HPDE6-E6E7 (cell line): ENCODE data around the gene PDXK.
"Not testable (repeated sequence)": the region's sequence is repeated elsewhere in the genome, so short reads cannot be mapped to it uniquely, and the experiment has no call there.

Experiments used
- DNase-seq: peaks from one replicate; pipeline ENCODE4 v3.0.0; 2011; ENCODE audit warnings: missing footprints; ENCODE audit errors: extremely low spot score

The PDXK gene

DNA sequence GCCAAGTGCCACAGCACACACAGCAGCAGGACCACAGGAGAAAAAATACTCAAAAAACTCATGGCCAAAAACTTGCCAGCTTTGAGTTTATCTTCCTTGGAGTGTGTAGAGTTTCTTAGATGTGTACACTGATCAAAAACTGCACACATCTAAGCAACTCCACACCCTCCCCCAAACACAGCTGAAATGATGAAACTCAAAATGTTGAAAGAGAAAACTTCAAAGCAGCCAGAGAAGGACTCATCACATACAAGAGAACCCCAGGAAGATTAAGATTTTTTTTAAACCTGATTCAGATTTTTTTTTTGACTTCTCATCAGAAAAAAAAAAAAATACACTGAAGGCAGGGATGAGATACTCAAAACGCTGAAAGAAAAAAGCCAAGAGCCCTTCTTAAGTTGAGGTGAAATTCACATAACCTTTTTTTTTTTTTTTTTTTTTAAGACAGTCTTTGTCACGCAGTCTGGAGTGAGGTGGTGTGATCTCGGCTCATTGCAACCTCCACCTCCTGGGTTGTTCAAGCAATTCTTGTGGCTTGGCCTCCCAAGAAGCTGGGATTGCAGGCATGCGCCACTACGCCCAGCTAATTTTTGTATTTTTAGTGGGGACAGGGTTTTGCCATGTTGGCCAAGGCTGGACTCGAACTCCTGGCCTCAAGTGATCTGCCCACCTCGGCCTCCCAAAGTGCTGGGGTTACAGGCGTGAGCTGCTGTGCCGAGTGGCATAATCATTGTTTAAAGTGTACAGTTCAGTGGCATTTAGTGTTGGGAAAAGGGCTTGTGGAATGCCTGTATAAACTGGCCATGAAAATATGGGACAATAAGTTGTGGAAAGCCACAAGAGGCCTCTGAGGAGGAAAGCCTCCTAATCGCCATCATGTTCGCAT lies 20.9 kb upstream of the PDXK start:
- DNase-seq = no peak

DNA sequence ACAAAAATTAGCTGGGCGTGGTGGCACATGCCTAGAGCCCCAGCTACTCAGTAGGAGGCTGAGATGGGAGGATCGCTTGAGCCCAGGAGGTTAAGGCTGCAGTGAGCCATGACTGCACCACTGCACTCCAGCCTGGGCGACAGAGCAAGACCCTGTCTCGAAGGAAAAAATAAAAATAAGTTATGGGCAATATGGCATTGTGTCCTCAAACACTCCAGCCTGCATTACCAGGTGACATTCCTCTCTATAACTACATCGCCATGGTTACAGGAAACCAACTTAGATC lies 19.5 kb upstream of the PDXK start:
- not testable (repeated sequence) for DNase-seq

DNA sequence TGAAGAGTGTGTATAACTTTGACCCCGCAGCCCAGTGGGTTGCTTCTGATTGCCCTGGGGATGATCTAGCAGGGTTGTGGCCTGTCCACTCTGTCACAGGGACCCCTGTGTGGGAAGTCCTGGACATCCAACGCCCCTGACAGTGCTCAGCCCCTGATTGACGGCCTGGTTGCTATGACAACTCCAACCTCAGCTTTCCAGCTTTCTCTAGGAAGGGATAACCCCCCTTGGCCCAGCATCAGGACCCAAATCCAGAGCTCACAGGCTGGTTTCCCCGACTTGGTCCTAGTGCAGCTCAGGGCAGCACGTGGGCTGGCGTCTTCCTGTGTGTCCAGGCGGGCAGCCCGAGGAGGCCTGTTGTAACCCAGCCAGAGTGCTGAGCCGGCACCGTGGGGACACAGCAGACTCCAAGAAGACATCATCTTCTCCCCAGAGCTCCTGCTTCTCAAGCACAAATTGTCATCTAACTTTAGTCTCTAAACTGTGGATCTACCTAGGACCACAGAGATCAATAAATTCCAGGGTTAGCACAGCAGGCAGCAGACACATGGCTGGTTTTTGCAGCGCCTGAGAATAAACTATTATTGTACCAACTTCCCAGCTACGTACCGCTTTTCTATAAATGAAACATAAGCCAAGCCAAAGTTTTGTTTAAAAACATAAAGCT lies 18.9 kb upstream of the PDXK start:
- DNase-seq = no peak

DNA sequence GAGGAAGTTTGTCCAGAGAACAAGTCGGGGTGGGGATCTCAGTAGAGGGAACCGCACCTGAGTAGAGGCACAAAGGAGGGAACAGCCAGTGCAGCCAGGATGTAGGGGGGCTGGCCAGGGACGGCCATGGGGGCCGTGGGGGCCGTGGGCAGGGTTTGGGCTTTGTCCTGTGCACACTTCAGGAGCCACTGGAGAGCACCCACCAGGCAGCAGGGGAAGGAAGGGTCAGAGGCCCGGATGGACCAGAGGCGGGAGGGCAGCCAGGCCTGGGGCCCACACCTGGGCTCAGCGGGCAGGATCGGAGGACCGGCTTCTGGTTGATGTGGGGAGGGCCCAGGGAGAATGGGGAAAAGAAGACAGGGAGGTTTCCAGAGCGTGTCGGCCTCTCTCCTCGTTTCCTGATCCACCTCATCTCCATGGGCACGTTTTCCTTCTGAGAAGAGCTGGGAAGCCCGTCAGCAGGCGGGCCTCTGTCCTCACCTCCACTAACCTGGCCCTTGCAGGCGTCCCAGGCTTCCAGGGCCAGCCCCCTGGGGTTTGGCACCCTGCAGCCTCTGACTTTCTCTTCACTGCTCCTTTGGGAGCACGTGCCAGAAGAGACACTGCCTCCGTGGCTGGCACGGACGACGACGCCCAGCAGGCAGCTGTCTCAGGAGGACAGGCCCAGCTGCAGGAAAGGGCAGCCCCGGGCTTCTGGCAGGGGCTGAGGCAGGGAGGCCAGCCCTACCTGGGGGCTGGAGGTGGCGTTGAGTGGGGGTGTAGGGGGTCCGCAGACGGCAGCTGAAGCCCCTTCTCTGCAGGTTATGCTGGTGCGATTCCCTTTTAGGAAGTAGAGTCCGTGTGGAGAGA lies 16.8 kb upstream of the PDXK start:
- DNase-seq = no peak

DNA sequence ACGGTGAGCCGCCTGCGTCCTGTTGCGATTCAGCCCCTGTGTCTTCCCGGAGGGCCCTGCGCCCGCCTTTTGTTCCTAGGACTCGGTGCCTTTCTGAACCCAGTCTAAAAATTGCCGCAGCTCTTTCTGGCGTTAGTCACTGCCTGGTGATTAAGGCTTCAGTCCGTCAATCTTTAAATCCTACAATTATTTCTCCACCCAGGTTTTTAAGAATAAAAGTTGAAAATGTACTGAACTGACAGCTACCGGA lies 16.2 kb upstream of the PDXK start:
- DNase-seq = peak; percentile 33

DNA sequence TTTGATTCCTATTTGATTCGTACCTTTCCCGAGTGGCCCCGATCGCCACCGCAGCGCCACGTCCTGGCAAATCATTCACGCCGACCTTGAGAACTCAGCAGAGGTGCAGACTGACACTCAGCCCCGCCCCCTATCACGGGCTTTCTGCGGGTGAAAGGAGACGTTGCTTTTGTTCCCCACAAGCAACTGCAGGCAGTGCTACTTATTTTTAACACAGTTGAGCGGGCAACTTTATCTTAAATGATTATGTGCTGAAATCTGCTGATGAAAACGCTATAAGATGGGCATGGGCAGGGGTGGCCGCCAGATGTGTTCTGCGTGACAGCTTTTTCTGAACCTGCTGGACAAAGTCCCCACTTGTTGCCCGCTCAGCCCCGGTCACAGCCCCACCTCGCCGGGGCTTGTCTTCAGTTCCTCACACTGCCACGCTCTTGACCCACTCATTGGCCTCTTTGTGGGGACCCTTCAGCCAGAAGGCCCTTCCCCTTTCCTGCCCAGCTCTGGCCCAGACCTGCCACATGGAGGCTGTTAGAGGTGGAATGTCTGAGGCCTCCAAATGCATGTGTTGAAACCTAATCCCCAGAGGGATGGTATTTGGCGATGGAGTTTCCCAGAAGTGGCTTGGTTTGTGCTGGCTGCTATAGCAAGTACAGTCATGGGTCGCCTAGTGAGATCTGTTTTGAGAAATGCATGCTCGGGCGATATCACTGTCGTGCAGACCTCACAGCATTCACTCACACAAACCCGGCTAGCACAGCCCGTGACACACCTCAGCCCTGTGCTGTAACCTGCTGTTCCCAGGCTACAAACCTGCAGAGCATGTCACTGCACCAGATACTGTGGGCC lies 15.7 kb upstream of the PDXK start:
- no peak for DNase-seq

DNA sequence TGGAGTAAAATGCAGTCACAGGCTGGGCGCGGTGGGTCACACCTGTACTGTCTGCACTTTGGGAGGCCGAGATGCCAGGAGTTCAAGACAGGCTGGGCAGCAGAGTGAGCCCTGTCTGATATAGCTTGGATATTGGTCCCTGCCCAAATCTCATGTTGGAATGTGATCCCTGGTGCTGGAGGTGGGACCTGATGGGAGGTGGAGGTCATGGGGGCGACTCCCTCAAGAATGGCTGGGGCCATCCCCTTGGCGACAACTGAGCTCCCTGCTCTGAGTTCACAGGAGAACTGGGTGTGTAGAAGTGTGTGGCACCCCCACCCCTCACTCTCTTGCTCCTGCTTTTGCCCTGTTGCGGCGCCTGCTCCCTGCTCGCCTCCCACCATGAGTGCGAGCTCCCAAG lies 11.5 kb upstream of the PDXK start:
- DNase-seq = no peak

DNA sequence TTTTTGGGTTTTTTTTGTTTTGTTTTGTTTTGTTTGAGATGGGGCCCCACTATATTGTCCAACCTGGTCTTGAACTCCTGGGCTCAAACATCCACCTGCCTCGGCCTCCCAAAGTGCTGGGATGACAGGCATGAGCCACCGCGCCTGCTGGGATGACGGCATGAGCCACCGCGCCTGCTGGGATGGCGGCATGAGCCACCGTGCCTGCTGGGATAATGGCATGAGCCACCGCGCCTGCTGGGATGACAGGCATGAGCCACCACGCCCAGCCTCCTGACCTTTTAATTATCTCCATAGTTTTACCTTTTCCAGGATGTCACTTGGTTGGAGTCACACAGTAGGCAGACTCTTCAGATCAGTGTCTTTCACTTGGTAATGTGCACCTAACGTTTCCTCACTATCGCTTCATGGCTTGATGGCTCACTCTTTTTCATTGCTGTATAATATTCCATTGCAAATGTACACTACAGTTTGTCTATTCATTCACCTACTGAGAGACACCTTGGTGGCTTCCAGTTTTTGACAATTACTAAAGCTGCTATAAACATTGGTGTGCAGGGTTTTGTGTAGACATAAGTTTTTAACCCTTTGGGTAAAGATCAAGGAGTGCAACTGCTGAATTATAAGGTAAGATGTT lies 10.1 kb upstream of the PDXK start:
- no peak for DNase-seq

DNA sequence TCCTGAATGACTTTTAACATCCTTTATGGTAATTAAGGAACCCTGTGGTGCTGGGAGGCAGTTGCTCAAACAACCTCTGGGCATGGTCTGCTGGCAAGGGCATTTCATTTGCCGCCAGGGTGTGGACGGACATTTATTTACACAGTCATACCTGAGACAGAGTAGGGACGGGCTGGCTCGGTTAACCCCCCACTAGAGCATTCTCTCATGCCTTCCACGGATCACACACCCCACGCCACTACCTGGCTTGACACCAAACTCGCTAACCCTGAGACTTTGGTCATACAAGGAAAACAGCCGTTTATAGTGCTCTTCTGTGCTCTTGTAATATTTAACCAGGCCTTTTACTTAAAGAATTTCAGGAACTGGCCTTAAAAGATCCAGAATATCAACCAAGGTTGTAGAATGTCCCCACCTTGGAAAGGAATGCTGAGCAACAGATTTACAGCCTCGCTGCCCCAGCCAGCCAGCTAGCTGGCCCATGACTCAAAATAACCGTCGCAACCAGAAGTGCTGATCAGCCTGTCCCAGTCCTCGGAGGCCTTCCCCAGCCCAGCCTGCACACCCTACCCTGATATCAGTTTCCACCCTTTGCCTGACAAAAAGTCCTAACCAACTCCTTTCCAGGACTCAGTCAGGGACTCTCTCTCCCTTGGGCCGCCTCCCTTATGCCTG lies 6.5 kb upstream of the PDXK start:
- peak; percentile 76 for DNase-seq

DNA sequence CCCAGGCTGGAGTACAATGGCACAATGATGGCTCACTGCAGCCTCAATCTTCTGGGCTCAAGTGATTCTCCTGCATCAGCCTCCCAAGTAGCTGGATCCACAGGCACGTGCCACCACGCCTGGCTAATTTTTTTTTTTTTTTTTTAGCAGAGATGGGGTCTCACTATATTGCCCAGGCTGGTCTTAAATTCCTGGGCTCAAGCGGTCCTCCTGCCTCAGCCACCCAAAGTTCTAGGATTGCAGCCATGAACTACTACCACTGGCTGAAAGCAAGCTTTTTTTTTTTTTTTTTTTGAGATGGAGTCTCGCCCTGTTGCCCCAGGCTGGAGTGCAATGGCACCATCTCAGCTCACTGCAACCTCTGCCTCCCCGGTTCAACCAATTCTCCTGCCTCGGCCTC lies 5.8 kb upstream of the PDXK start:
- not testable (repeated sequence) for DNase-seq

DNA sequence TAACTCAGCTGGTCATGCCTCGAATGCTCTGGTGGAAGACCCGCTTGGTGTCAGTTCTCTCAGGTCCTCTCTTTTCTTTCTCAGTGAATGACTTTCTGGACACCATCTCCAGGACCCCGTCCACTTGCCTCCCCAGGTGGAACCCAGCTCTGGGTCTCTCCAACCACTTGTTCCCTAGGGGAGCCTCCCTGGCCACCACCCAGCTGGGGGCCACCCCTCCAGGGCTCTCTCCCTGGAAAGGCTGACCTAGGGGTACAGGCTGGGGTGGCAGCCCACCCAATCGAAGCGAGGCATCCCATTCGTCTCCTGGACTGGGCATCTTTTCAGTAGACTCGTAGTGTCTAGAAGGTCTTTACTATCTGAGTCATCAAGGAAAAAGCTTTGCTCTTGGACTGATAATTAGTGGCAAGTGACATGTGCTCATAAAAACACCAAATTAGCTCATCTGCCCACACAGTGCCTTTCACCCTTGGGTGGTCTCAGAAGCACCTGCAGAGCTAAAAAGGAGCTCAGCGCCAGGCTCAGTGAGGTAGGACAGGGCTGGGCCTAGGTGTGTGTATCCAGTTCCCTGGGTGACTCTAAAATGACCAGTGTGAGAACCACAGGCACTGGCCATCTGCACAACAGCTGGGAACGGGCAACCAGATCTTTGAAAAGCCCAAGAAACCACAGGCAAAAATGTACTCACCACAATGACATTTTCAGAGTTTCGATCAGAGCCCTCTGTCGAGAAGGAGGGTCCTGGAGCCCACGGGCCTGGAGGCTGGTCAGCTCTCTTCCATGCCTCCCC lies 2.4 kb upstream of the PDXK start:
- no peak for DNase-seq

DNA sequence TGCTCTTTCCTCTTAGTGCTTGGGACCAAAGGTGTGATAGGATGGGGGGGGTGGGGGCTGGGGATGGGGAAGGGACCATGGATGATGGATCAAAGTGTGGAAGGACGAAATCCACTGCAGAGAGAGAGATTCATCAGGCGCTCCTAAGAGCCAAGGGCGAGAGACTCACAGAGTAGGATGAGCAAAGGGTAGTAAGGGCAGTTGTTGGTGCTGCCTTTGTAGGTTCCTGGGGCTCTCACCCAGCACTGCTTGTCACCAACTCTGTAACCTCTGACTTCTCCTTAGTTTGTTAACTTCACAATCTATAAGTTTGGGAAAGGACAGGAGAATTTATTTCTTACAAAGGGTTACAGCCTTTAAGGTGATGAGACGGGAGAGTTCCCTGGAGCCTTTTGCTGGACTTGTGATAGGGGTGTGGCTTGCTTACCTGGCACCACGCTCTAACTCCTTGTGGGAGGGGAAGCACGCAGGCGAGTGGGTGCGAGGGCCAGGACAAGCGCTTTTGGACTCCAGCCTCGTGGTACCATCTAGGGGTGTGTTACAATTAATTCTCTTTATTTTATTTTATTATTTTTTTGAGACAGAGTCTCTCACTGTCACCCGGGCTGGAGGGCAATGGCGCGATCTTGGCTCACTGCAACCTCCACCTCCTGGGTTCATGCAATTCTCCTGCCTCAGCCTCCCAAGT lies 1.6 kb upstream of the PDXK start:
- no peak for DNase-seq

DNA sequence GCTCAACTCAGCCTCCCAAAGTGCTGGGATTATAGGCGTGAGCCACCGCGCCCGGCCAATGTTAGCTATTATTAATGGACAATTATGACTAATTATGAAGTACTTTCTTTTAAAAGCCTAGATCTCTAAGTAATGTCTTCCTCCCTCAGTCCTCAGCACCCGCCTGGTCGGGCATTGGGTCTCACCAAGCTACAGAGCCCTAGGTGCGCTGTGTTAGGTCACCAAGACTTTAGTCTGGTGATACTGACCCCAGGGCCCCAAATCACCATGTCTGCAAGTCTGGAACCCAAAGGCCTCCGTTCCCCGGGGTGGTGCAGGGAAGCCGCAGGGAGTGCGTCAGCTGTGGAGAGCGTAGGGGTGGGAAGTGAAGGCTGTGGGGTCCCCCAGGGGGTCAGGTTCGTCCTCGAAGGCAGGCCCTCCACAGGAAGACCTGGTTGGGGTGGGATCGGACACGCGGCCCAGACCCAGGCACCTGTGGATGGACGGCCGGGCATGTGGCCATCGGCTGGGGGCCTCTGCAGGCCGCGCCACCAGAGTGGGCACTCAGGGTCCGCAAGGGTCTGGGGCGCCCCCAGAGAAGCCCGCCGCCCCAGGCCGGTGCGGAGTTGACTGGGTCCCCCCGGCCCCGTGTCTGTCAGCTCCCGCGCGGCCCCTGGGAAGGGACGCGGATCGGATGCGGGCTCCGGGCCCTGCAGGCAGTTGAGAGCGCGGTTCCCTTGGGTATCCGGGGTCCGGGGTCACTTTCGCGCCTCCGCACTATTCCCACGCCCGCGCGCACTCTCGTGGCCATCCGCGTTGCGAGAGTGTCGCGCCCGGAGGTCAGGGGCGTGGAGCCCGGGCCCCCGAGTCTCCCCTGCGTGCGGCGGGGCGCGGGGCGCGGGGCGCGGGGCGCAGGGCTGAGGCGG lies 710 bp upstream of the PDXK start:
- no peak for DNase-seq

DNA sequence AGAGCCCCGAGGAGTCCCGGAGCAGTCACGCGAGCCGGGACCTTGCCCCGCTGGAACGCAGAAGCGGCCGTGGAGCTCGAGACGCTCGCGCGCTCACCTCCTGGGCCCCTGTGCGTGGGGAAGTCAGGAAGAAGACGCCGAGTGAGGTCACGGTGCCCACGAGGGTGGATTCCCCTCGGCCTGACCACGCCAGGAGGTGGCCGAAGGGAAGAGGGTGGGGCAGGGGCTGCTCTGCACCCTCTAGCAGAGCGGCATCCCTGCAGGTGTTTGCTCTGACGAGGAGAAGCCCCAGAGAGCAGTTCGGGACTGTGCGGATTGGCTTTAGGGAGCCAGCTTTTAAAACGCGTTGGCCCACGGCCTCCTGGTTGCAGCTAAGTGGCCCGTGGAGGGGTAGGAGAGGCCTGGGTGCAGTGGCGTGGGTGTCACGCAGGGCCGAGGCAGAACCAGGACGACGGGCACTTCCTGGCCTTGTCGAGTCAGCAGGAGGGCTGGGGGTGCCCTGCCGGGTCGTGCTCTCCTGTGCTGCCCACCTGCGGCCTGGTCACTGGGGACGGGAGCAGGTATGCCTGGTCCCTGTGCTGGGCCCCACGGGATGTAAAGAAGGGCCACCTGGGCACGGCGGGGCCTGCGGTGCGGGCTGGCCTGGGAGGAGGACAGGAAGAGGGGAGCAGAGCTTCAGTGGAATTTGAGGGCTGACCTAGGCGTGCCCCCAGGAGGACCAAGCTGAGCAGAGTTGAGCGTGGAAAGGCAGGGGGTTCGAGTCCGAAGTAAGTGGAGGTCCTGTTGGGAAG lies 1.0 kb downstream of the PDXK start:
- no peak for DNase-seq

DNA sequence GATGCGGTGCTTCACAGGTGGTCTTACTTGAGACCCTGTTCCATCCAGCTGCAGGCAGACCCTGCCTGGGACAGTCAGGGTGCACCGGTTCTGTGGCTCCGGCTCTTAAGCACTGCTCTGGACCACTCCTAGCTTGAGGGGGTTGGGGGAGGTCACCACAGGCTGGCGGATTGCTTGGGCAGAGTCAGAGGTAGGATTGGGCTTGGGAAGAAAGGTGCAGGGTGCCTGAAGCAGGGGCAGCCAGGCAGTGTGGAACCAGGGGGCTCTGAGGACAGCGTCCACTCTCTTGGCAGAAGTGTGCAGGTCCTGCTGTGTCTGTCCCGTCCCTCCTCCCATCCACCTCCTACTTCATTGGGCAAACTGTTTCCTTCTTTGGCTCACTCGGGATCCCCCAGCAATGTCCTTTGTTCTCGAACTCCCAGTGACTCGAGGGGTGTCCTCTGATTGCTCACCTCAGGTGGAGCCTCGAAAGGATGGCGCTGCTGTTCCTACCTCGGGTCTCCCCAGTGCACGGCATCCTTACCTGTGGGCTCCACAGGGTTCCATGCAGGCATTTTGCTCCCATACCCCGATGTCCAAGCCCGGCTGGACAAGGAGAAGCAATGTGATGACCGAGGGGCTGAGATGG lies 1.7 kb downstream of the PDXK start:
- DNase-seq = no peak

DNA sequence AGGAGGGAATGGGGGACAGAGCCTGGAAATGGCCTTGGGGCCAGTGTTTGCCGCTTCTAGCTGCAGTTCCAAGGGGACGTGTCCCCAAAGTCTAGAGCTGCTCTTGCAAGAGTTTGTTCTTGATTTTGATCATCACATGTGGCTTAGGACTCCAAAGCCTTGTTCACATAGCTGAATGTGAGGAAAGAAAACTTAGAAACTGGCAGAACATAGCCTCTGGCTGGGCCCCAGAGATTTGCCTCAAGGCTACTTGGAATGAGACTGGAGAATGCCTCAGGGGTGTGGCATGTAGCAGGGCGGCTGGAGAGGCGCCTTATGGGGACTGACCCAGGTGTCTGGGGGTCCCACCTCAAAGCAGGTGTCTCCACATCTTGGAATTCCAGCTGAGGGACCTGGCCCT lies 2.3 kb downstream of the PDXK start:
- no peak for DNase-seq

DNA sequence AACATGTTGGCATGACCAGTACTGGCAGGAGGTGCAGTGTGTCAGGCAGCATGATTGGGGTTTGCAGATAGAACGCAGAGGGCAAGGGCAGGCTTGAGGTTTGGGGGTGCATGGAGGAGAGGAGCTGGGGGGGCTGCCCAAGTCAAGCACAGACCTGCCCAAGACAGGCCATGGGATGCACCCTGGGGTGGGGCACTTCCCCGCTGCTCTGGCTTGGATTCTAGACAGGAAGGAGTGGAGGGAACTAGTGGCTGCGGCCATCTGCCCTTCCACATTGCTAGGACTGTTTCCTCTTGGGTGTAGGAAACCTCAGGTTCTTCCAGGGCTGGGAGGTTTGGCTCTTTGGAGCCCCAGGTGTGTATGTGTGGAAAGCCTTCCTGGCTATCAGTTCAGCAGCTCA lies 3.0 kb downstream of the PDXK start:
- no peak for DNase-seq
